Epithelial cell of esophagus (primary cell): ENCODE measurements around the gene TYSND1.
"Not testable (repeated sequence)": the region's sequence is repeated elsewhere in the genome, so short reads cannot be mapped to it uniquely, and the experiment has no call there.

ENCODE experiments used
- DNase-seq: peaks from one replicate; pipeline ENCODE4 v3.0.0; 2010; ENCODE audit warnings: low read depth
- H3K4me3 ChIP-seq: 2 replicates; pipeline ENCODE4 v1.5.1; 2011; ENCODE audit warnings: mild to moderate bottlenecking, low read length, control low read depth
- CTCF ChIP-seq: IDR thresholded peaks from 2 replicates; pipeline ENCODE4 v1.5.1; 2011; ENCODE audit warnings: low read depth, mild to moderate bottlenecking, low read length, control low read depth, inconsistent platforms; ENCODE audit not compliant: insufficient read depth; ENCODE audit errors: missing control alignments

The TYSND1 gene

GRCh38 chr10:70125918-70126552 lies 20.5 kb downstream of the TYSND1 start:
- no peak for TF ChIP-seq CTCF

GRCh38 chr10:70124918-70125317 lies 21.6 kb downstream of the TYSND1 start:
- no peak overlapping the region for H3K4me3 ChIP-seq
- TF ChIP-seq CTCF, result no peak
- DNase-seq, result no peak

More at GRCh38 chr10:70125918-70126552, 20.5 kb downstream of the TYSND1 start:
- no peak overlapping the region for H3K4me3 ChIP-seq
- DNase-seq, result no peak

- no peak for DNase-seq
- TF ChIP-seq CTCF, result no peak
- H3K4me3 ChIP-seq, result no peak overlapping the region
Observed at GRCh38 chr10:70124415-70124814, 22.1 kb downstream of the TYSND1 start.

- no peak for TF ChIP-seq CTCF
- DNase-seq, result no peak
- H3K4me3 ChIP-seq, result no peak overlapping the region
Observed at GRCh38 chr10:70123817-70124216, 22.7 kb downstream of the TYSND1 start.

- not testable (repeated sequence) for DNase-seq, H3K4me3 ChIP-seq
Observed at GRCh38 chr10:70123166-70123565, 23.3 kb downstream of the TYSND1 start.

- H3K4me3 ChIP-seq, result no peak overlapping the region
- no peak for DNase-seq
- no peak for TF ChIP-seq CTCF
Observed at GRCh38 chr10:70122742-70123141, 23.8 kb downstream of the TYSND1 start.

- no peak for TF ChIP-seq CTCF
- H3K4me3 ChIP-seq, result no peak overlapping the region
- no peak for DNase-seq
Observed at GRCh38 chr10:70121281-70121949, 25.1 kb downstream of the TYSND1 start.
